Measurements from ENCODE around the gene CFAP45. TPM values are rescaled to one million over a fixed set of nuclear protein-coding genes. Genes with fewer than 3 reads are reported as not detected.
A peak's percentile ranks its signal among the peaks of the same experiment; 100 is the strongest.

CFAP45 gene
- total and polyA plus RNA-seq, 2 donors = 0.52 to 1.3 TPM

GRCh38 chr1:159937054-159937750 is 37.2 kb upstream of the CFAP45 start:
- no peak for DNase-seq (ENCODE audit: low read depth in 6 of 9, low spot score in 9 of 9)
- Histone ChIP-seq H3K9me3 (ENCODE audit: control insufficient read depth in 2 of 2, insufficient read depth in 1 of 2, low read length in 1 of 2) (no peaks in the 10 kb centered on the region), H3K4me3 (ENCODE audit: low read length in 2 of 2) (no peak overlapping the region), H3K4me1 (ENCODE audit: control insufficient read depth in 2 of 2, insufficient read depth in 2 of 2, low read length in 2 of 2) (peaks cover 2 to 27% of the 10 kb centered on the region in 2 donors), H3K27me3 (ENCODE audit: control insufficient read depth in 2 of 2, insufficient read depth in 1 of 2, low read length in 1 of 2) (peaks cover 0 to 16% of the 10 kb centered on the region in 2 donors), H3K36me3 (ENCODE audit: control insufficient read depth in 2 of 2, insufficient read depth in 2 of 2, low read length in 1 of 2) (no peaks in the 10 kb centered on the region), H3K27ac (ENCODE audit: low read depth in 1 of 2, low read length in 1 of 2) (no peak overlapping the region)
- WGBS = 31% methylated on average over 4 of the region's 4 CpGs

GRCh38 chr1:159936273-159936904 is 36.4 kb upstream of the CFAP45 start:
- no peaks in the 10 kb centered on the region for H3K36me3 ChIP-seq (ENCODE audit: control insufficient read depth in 2 of 2, insufficient read depth in 2 of 2, low read length in 1 of 2)
- H3K4me1 ChIP-seq (ENCODE audit: control insufficient read depth in 2 of 2, insufficient read depth in 2 of 2, low read length in 2 of 2) = peaks cover 2 to 26% of the 10 kb centered on the region in 2 donors
- peak in 4 of 9 donors; percentile 59 to 81 (median 69) for DNase-seq (ENCODE audit: low read depth in 6 of 9, low spot score in 9 of 9)
- H3K27ac ChIP-seq (ENCODE audit: low read depth in 1 of 2, low read length in 1 of 2) = no peak overlapping the region
- H3K4me3 ChIP-seq (ENCODE audit: low read length in 2 of 2) = no peak overlapping the region
- no peaks in the 10 kb centered on the region for H3K9me3 ChIP-seq (ENCODE audit: control insufficient read depth in 2 of 2, insufficient read depth in 1 of 2, low read length in 1 of 2)
- peaks cover 0 to 15% of the 10 kb centered on the region in 2 donors for H3K27me3 ChIP-seq (ENCODE audit: control insufficient read depth in 2 of 2, insufficient read depth in 1 of 2, low read length in 1 of 2)
- WGBS = 35% methylated on average over 16 of the region's 16 CpGs

- H3K4me3 ChIP-seq (ENCODE audit: low read length in 2 of 2) = no peak overlapping the region
- peaks cover 0 to 15% of the 10 kb centered on the region in 2 donors for H3K27me3 ChIP-seq (ENCODE audit: control insufficient read depth in 2 of 2, insufficient read depth in 1 of 2, low read length in 1 of 2)
- no peak for DNase-seq (ENCODE audit: low read depth in 6 of 9, low spot score in 9 of 9)
- H3K27ac ChIP-seq (ENCODE audit: low read depth in 1 of 2, low read length in 1 of 2) = no peak overlapping the region
- no peaks in the 10 kb centered on the region for H3K36me3 ChIP-seq (ENCODE audit: control insufficient read depth in 2 of 2, insufficient read depth in 2 of 2, low read length in 1 of 2)
- peaks cover 2 to 27% of the 10 kb centered on the region in 2 donors for H3K4me1 ChIP-seq (ENCODE audit: control insufficient read depth in 2 of 2, insufficient read depth in 2 of 2, low read length in 2 of 2)
- H3K9me3 ChIP-seq (ENCODE audit: control insufficient read depth in 2 of 2, insufficient read depth in 1 of 2, low read length in 1 of 2) = no peaks in the 10 kb centered on the region
- WGBS = 68% methylated on average over 4 of the region's 4 CpGs
These were observed 35.8 kb upstream of the CFAP45 start for GRCh38 chr1:159935719-159936272.

- WGBS = 97% methylated on average over 11 of the region's 11 CpGs
- H3K27ac ChIP-seq (ENCODE audit: low read depth in 1 of 2, low read length in 1 of 2) = no peak overlapping the region
- peaks cover 2 to 27% of the 10 kb centered on the region in 2 donors for H3K4me1 ChIP-seq (ENCODE audit: control insufficient read depth in 2 of 2, insufficient read depth in 2 of 2, low read length in 2 of 2)
- no peaks in the 10 kb centered on the region for H3K36me3 ChIP-seq (ENCODE audit: control insufficient read depth in 2 of 2, insufficient read depth in 2 of 2, low read length in 1 of 2)
- peaks cover 0 to 15% of the 10 kb centered on the region in 2 donors for H3K27me3 ChIP-seq (ENCODE audit: control insufficient read depth in 2 of 2, insufficient read depth in 1 of 2, low read length in 1 of 2)
- no peak for DNase-seq (ENCODE audit: low read depth in 6 of 9, low spot score in 9 of 9)
- H3K9me3 ChIP-seq (ENCODE audit: control insufficient read depth in 2 of 2, insufficient read depth in 1 of 2, low read length in 1 of 2) = no peaks in the 10 kb centered on the region
- no peak overlapping the region for H3K4me3 ChIP-seq (ENCODE audit: low read length in 2 of 2)
These were observed 35.3 kb upstream of the CFAP45 start for GRCh38 chr1:159935305-159935704.

- Histone ChIP-seq H3K9me3 (ENCODE audit: control insufficient read depth in 2 of 2, insufficient read depth in 1 of 2, low read length in 1 of 2) (no peaks in the 10 kb centered on the region), H3K4me1 (ENCODE audit: control insufficient read depth in 2 of 2, insufficient read depth in 2 of 2, low read length in 2 of 2) (peaks cover 2 to 27% of the 10 kb centered on the region in 2 donors), H3K27me3 (ENCODE audit: control insufficient read depth in 2 of 2, insufficient read depth in 1 of 2, low read length in 1 of 2) (peaks cover 0 to 15% of the 10 kb centered on the region in 2 donors), H3K36me3 (ENCODE audit: control insufficient read depth in 2 of 2, insufficient read depth in 2 of 2, low read length in 1 of 2) (no peaks in the 10 kb centered on the region), H3K27ac (ENCODE audit: low read depth in 1 of 2, low read length in 1 of 2) (no peak overlapping the region), H3K4me3 (ENCODE audit: low read length in 2 of 2) (no peak overlapping the region)
- DNase-seq (ENCODE audit: low read depth in 6 of 9, low spot score in 9 of 9) = no peak
- 96% methylated on average over 14 of the region's 14 CpGs for WGBS
These were observed 34.4 kb upstream of the CFAP45 start for GRCh38 chr1:159934136-159935039.

- peak overlapping the region in 1 of 2 donors; percentile 37 for H3K27ac ChIP-seq (ENCODE audit: low read depth in 1 of 2, low read length in 1 of 2)
- H3K27me3 ChIP-seq (ENCODE audit: control insufficient read depth in 2 of 2, insufficient read depth in 1 of 2, low read length in 1 of 2) = peaks cover 0 to 14% of the 10 kb centered on the region in 2 donors
- DNase-seq (ENCODE audit: low read depth in 6 of 9, low spot score in 9 of 9) = no peak
- no peaks in the 10 kb centered on the region for H3K9me3 ChIP-seq (ENCODE audit: control insufficient read depth in 2 of 2, insufficient read depth in 1 of 2, low read length in 1 of 2)
- no peak overlapping the region for H3K4me3 ChIP-seq (ENCODE audit: low read length in 2 of 2)
- 97% methylated on average over 4 of the region's 4 CpGs for WGBS
- H3K4me1 ChIP-seq (ENCODE audit: control insufficient read depth in 2 of 2, insufficient read depth in 2 of 2, low read length in 2 of 2) = peaks cover 2 to 25% of the 10 kb centered on the region in 2 donors
- no peaks in the 10 kb centered on the region for H3K36me3 ChIP-seq (ENCODE audit: control insufficient read depth in 2 of 2, insufficient read depth in 2 of 2, low read length in 1 of 2)
These were observed 33.4 kb upstream of the CFAP45 start for GRCh38 chr1:159933347-159933746.

GRCh38 chr1:159932296-159933285 is 32.6 kb upstream of the CFAP45 start:
- Histone ChIP-seq H3K27me3 (ENCODE audit: control insufficient read depth in 2 of 2, insufficient read depth in 1 of 2, low read length in 1 of 2) (peaks cover 0 to 11% of the 10 kb centered on the region in 2 donors), H3K36me3 (ENCODE audit: control insufficient read depth in 2 of 2, insufficient read depth in 2 of 2, low read length in 1 of 2) (no peaks in the 10 kb centered on the region), H3K9me3 (ENCODE audit: control insufficient read depth in 2 of 2, insufficient read depth in 1 of 2, low read length in 1 of 2) (no peaks in the 10 kb centered on the region), H3K27ac (ENCODE audit: low read depth in 1 of 2, low read length in 1 of 2) (peak overlapping the region; percentile 27 to 46), H3K4me1 (ENCODE audit: control insufficient read depth in 2 of 2, insufficient read depth in 2 of 2, low read length in 2 of 2) (peaks cover 2 to 22% of the 10 kb centered on the region in 2 donors), H3K4me3 (ENCODE audit: low read length in 2 of 2) (no peak overlapping the region)
- 95% methylated on average over 16 of the region's 16 CpGs for WGBS
- DNase-seq (ENCODE audit: low read depth in 6 of 9, low spot score in 9 of 9) = no peak

- Histone ChIP-seq H3K27me3 (ENCODE audit: control insufficient read depth in 2 of 2, insufficient read depth in 1 of 2, low read length in 1 of 2) (peaks cover 0 to 11% of the 10 kb centered on the region in 2 donors), H3K4me1 (ENCODE audit: control insufficient read depth in 2 of 2, insufficient read depth in 2 of 2, low read length in 2 of 2) (peaks cover 0 to 14% of the 10 kb centered on the region in 2 donors), H3K36me3 (ENCODE audit: control insufficient read depth in 2 of 2, insufficient read depth in 2 of 2, low read length in 1 of 2) (no peaks in the 10 kb centered on the region), H3K9me3 (ENCODE audit: control insufficient read depth in 2 of 2, insufficient read depth in 1 of 2, low read length in 1 of 2) (no peaks in the 10 kb centered on the region), H3K27ac (ENCODE audit: low read depth in 1 of 2, low read length in 1 of 2) (peak overlapping the region in 1 of 2 donors; percentile 15), H3K4me3 (ENCODE audit: low read length in 2 of 2) (no peak overlapping the region)
- DNase-seq (ENCODE audit: low read depth in 6 of 9, low spot score in 9 of 9) = no peak
- 92% methylated on average over 3 of the region's 3 CpGs for WGBS
These were observed 31.8 kb upstream of the CFAP45 start for GRCh38 chr1:159931795-159932173.
